ENCODE measurements around the gene TMBIM4.

DNA sequence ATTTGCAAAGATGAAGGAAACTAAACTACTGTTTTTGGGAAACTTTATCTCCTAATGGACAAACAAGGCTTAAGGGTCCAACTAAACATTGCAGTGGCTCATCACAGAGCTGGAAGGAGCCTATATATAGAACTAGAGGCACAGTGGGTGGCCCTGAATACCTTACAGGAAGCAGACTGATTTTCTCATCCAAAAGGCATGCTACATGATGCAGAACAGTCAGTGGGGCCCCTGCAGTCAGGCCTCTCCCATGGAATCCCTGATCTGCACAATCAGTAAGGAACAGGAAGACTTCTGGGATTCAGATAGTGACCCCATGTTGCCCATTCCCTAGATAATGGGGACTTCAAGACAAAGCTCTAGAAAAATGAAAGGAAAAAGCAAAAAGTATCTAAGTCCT lies 37.4 kb downstream of the TMBIM4 start:
- TF ChIP-seq POLR2A (IDR thresholded peaks at IDR 0.05) (no peak), CTCF (IDR thresholded peaks at IDR 0.05) (no peak), POLR2AphosphoS5 (IDR thresholded peaks at IDR 0.05) (no peak), EP300 (IDR thresholded peaks at IDR 0.05) (no peak)
